Measurements from ENCODE around the gene ZBTB46. TPM values are rescaled to one million over a fixed set of nuclear protein-coding genes. Genes with fewer than 3 reads are reported as not detected.

ZBTB46 gene
- total and polyA plus RNA-seq, 9 donors, result 4.1 to 55.1 (median 34.7) TPM

DNA sequence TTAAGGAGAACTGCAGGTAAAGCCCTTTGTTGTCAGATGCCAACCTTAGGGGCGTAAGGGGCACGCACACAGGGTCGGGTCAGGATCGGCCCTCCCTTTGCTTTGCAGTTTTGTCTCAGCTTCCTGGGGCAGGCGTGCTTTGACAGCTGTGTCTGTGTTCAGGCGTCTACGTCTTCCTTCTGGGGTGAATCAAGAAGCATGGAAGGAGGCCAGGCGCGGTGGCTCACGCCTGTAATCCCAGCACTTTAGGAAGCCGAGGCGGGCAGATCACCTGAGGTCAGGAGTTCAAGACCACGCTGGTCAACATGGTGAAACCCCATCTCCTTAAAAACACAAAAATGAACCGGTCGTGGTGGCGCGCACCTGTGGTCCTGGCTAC is 121.9 kb downstream of the ZBTB46 start:
- H3K27me3 ChIP-seq, result no peaks in the 10 kb centered on the region
- 80 to 90% (median 84%) methylated on average over 17 of the region's 17 CpGs for WGBS, 3 donors
- no peak overlapping the region for H3K27ac ChIP-seq
- DNase-seq, result peak in 3 of 5 donors; percentile 17 to 37 (median 30)
- H3K4me1 ChIP-seq (ENCODE audit: insufficient read depth), result peaks cover 8% of the 10 kb centered on the region
- no peak overlapping the region for H3K4me3 ChIP-seq
- no peak for TF ChIP-seq EP300 (IDR thresholded peaks at IDR 0.05)
- no peak for TF ChIP-seq CTCF (IDR thresholded peaks at IDR 0.05)
- no peak for TF ChIP-seq POLR2A (IDR thresholded peaks at IDR 0.05)
- intact Hi-C loops (cut with DNase I), result loop anchor here in 1 of 4 donors (2.0 kb wide), 1 partner anchor 30 kb away; the partner anchor contains the start of gene SLC2A4RG
- H3K9me3 ChIP-seq, result no peaks in the 10 kb centered on the region
- H3K36me3 ChIP-seq, result peaks cover 2% of the 10 kb centered on the region

DNA sequence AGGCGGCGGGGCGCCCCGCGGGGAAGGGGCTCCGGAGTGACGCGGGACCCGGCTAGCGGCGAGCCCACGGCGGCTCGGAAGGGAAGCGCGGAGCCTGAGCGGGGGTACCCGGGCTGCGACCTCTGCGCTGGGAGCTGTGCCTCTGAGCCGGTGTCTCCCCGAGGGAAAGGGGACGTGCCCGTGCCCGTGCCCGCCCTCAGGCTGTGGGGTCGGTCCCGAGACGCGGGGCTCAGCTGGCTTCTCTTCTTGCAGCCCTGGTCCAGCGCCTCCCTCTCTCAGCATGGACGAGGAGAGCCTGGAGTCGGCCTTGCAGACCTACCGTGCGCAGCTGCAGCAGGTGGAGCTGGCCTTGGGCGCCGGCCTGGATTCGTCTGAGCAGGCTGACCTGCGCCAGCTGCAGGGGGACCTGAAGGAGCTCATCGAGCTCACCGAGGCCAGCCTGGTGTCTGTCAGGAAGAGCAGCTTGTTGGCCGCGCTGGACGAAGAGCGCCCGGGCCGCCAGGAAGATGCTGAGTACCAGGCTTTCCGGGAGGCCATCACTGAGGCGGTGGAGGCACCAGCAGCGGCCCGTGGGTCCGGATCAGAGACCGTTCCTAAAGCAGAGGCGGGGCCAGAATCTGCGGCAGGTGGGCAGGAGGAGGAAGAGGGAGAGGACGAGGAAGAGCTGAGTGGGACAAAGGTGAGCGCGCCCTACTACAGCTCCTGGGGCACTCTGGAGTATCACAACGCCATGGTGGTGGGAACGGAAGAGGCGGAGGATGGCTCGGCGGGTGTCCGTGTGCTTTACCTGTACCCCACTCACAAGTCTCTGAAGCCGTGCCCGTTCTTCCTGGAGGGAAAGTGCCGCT is 122.5 kb downstream of the ZBTB46 start:
- peak in 3 of 5 donors; percentile 14 to 46 (median 22) for DNase-seq
- H3K27ac ChIP-seq, result peak overlapping the region in 1 of 2 donors; percentile 88
- no peaks in the 10 kb centered on the region for H3K27me3 ChIP-seq
- peak overlapping the region; percentile 83 for H3K4me3 ChIP-seq
- peaks cover 8% of the 10 kb centered on the region for H3K4me1 ChIP-seq (ENCODE audit: insufficient read depth)
- H3K9me3 ChIP-seq, result no peaks in the 10 kb centered on the region
- TF ChIP-seq EP300 (IDR thresholded peaks at IDR 0.05) (no peak), POLR2A (IDR thresholded peaks at IDR 0.05) (no peak), CTCF (IDR thresholded peaks at IDR 0.05) (no peak)
- 17 to 20% (median 20%) methylated on average over 60 to 67 of the region's 67 CpGs for whole genome bisulfite sequencing, 3 donors
- H3K36me3 ChIP-seq, result peaks cover 2% of the 10 kb centered on the region
- intact Hi-C loops (cut with DNase I), result loop anchor here in 1 of 4 donors (2.0 kb wide), 1 partner anchor 30 kb away; the partner anchor contains the start of gene SLC2A4RG

- DNase-seq, result peak; percentile 85 to 95 (median 90)
These were observed 123.3 kb downstream of the ZBTB46 start, which contains the start of the genes ARFRP1 and ZGPAT for GRCh38 chr20:63707558-63708300. Gene ARFRP1, minus strand, starts transcription at chr20:63707976. Its CDS starts 885 bp downstream, at chr20:63707091. Gene ZGPAT, plus strand, starts transcription at chr20:63708039. Its CDS starts 542 bp downstream, at chr20:63708581.

More at GRCh38 chr20:63707558-63708300, 123.3 kb downstream of the ZBTB46 start, which contains the start of the genes ARFRP1 and ZGPAT:
- peaks cover 2% of the 10 kb centered on the region for H3K36me3 ChIP-seq
- intact Hi-C loops (cut with DNase I), result loop anchor here in 1 of 4 donors (2.0 kb wide), 1 partner anchor 31 kb away; the partner anchor contains the start of gene SLC2A4RG
- H3K27ac ChIP-seq, result peak within 1 kb of the TSS; percentile 50 to 88
- no peaks in the 10 kb centered on the region for H3K9me3 ChIP-seq
- peaks cover 8% of the 10 kb centered on the region for H3K4me1 ChIP-seq (ENCODE audit: insufficient read depth)
- WGBS, 3 donors, result 0% methylated on average over 50 to 98 of the region's 98 CpGs
- no peaks in the 10 kb centered on the region for H3K27me3 ChIP-seq
- H3K4me3 ChIP-seq, result peak within 1 kb of the TSS; percentile 83
- peak in 1 of 3 donors; percentile 8 for TF ChIP-seq CTCF (IDR thresholded peaks at IDR 0.05)
- no peak for TF ChIP-seq EP300 (IDR thresholded peaks at IDR 0.05)
- TF ChIP-seq POLR2A (IDR thresholded peaks at IDR 0.05), result peak; percentile 38
